Vagina (tissue), 2 donors: ENCODE results near the gene ARL6IP1. TPM values are rescaled to one million over a fixed set of nuclear protein-coding genes. Genes with fewer than 3 reads are reported as not detected.
A peak's percentile ranks its signal among the peaks of the same experiment; 100 is the strongest.

ENCODE experiments used
- DNase-seq, 2 donors: peaks; one replicate each; pipeline ENCODE4 v3.0.0-alpha.2; 2017; ENCODE audit errors: extremely low spot score in 2 of 2
- H3K27ac ChIP-seq: fragments of 200-600 bp; sonication (generic); one replicate; pipeline ENCODE4 v1.5.1; 2019
- H3K27me3 ChIP-seq: fragments of 200-600 bp; sonication (generic); one replicate; pipeline ENCODE4 v1.5.1; 2019
- H3K36me3 ChIP-seq, 2 donors: fragments of 200-600 bp; sonication (generic); one replicate each; pipeline ENCODE4 v1.5.1; 2017 to 2019
- H3K4me1 ChIP-seq: fragments of 200-600 bp; sonication (generic); one replicate; pipeline ENCODE4 v1.5.1; 2019
- H3K4me3 ChIP-seq, 2 donors: fragments of 200-600 bp; sonication (generic); 1 replicate in 1 of 2; 2 replicates in 1 of 2; pipeline ENCODE4 v1.5.1; 2016 to 2019
- H3K9me3 ChIP-seq: fragments of 200-600 bp; sonication (generic); one replicate; pipeline ENCODE4 v1.5.1; 2019
- CTCF ChIP-seq, 3 experiments: fragments of 450-650 bp in 2 of 3; fragments of 200-600 bp in 1 of 3; sonication (generic) in 1 of 3; IDR thresholded peaks; one replicate each; pipeline ENCODE4 v1.5.1; 2017 to 2019; ENCODE audit warnings: antibody characterized with exemption in 3 of 3, mild to moderate bottlenecking in 2 of 3, moderate library complexity in 2 of 3
- POLR2A ChIP-seq, 2 donors: fragments of 450-650 bp; IDR thresholded peaks; one replicate each; pipeline ENCODE4 v1.6.1; 2017; ENCODE audit warnings: antibody characterized with exemption in 2 of 2, mild to moderate bottlenecking in 2 of 2, moderate library complexity in 2 of 2
- POLR2AphosphoS5 ChIP-seq, 2 donors: sonication (generic); formaldehyde crosslinking; IDR thresholded peaks; one replicate each; pipeline ENCODE4 v1.9.0; 2017; ENCODE audit warnings: antibody characterized with exemption in 2 of 2, mild to moderate bottlenecking in 2 of 2, low read depth in 1 of 2; ENCODE audit not compliant: insufficient read depth in 1 of 2
- intact Hi-C: fragments of 100-400 bp; cut with DNase I; formaldehyde crosslinking; loops from one replicate; pipeline ENCODE4 v1.15.1; 2023
- total RNA-seq: library from RNA; depleted of rRNA; stranded (reverse); fragments of >200 nt; gene quantifications from one replicate; pipeline ENCODE4 v1.2.3, GENCODE V29; 2016

ARL6IP1 gene
- total RNA-seq, 1 donor from 2014 or later = 103 TPM

- Histone ChIP-seq H3K4me1 (peaks cover 38% of the 10 kb centered on the region), H3K36me3 (peaks cover 0 to 10% of the 10 kb centered on the region in 2 donors), H3K9me3 (no peaks in the 10 kb centered on the region), H3K27me3 (no peaks in the 10 kb centered on the region), H3K4me3 (peak overlapping the region; percentile 88 to 98), H3K27ac (peak overlapping the region; percentile 89)
- TF ChIP-seq POLR2A (IDR thresholded peaks at IDR 0.05) (no peak), CTCF (IDR thresholded peaks at IDR 0.05) (no peak), POLR2AphosphoS5 (IDR thresholded peaks at IDR 0.05; ENCODE audit: insufficient read depth in 1 of 2, low read depth in 1 of 2) (no peak)
- intact Hi-C loops = loop anchor here (10.0 kb wide), 1 partner anchor 154 kb away; no protein-coding TSS in a partner anchor
- DNase-seq = no peak
These were observed 589 bp downstream of the ARL6IP1 start for GRCh38 chr16:18800775-18801144.

GRCh38 chr16:18800293-18800692, 1.1 kb downstream of the ARL6IP1 start:
- Histone ChIP-seq H3K4me3 (peak overlapping the region; percentile 88 to 98), H3K36me3 (peaks cover 0 to 15% of the 10 kb centered on the region in 2 donors), H3K9me3 (no peaks in the 10 kb centered on the region), H3K27me3 (no peaks in the 10 kb centered on the region), H3K4me1 (peaks cover 38% of the 10 kb centered on the region), H3K27ac (peak overlapping the region; percentile 89)
- DNase-seq = no peak
- TF ChIP-seq POLR2A (IDR thresholded peaks at IDR 0.05) (no peak), CTCF (IDR thresholded peaks at IDR 0.05) (no peak), POLR2AphosphoS5 (IDR thresholded peaks at IDR 0.05; ENCODE audit: insufficient read depth in 1 of 2, low read depth in 1 of 2) (no peak)
- intact Hi-C loops = loop anchor here (10.0 kb wide), 1 partner anchor 155 kb away; no protein-coding TSS in a partner anchor

- Histone ChIP-seq H3K4me3 (no peak overlapping the region), H3K27me3 (no peaks in the 10 kb centered on the region), H3K36me3 (peaks cover 0 to 22% of the 10 kb centered on the region in 2 donors), H3K4me1 (peaks cover 38% of the 10 kb centered on the region), H3K27ac (no peak overlapping the region), H3K9me3 (no peaks in the 10 kb centered on the region)
- DNase-seq = no peak
- intact Hi-C loops = no loop called here
- no peak for TF ChIP-seq POLR2AphosphoS5 (IDR thresholded peaks at IDR 0.05; ENCODE audit: insufficient read depth in 1 of 2, low read depth in 1 of 2)
- TF ChIP-seq CTCF (IDR thresholded peaks at IDR 0.05) = no peak
- TF ChIP-seq POLR2A (IDR thresholded peaks at IDR 0.05) = no peak
These were observed 1.8 kb downstream of the ARL6IP1 start for GRCh38 chr16:18799500-18799899.

- peaks cover 32% of the 10 kb centered on the region for H3K4me1 ChIP-seq
- H3K36me3 ChIP-seq = peaks cover 0 to 39% of the 10 kb centered on the region in 2 donors
- H3K9me3 ChIP-seq = no peaks in the 10 kb centered on the region
- DNase-seq = no peak
- no peak overlapping the region for H3K4me3 ChIP-seq
- H3K27ac ChIP-seq = no peak overlapping the region
- intact Hi-C loops = no loop called here
- H3K27me3 ChIP-seq = no peaks in the 10 kb centered on the region
- TF ChIP-seq POLR2A (IDR thresholded peaks at IDR 0.05) (no peak), CTCF (IDR thresholded peaks at IDR 0.05) (no peak), POLR2AphosphoS5 (IDR thresholded peaks at IDR 0.05; ENCODE audit: insufficient read depth in 1 of 2, low read depth in 1 of 2) (no peak)
These were observed 3.6 kb downstream of the ARL6IP1 start for GRCh38 chr16:18797746-18798145.

GRCh38 chr16:18796377-18796776, 5.0 kb downstream of the ARL6IP1 start:
- Histone ChIP-seq H3K9me3 (no peaks in the 10 kb centered on the region), H3K27me3 (no peaks in the 10 kb centered on the region), H3K4me3 (no peak overlapping the region), H3K27ac (no peak overlapping the region), H3K4me1 (peaks cover 25% of the 10 kb centered on the region), H3K36me3 (peaks cover 0 to 49% of the 10 kb centered on the region in 2 donors)
- intact Hi-C loops = no loop called here
- no peak for DNase-seq
- no peak for TF ChIP-seq CTCF (IDR thresholded peaks at IDR 0.05)
- TF ChIP-seq POLR2AphosphoS5 (IDR thresholded peaks at IDR 0.05; ENCODE audit: insufficient read depth in 1 of 2, low read depth in 1 of 2) = no peak
- no peak for TF ChIP-seq POLR2A (IDR thresholded peaks at IDR 0.05)
